ENCODE measurements around the gene CCDC86.

Gene CCDC86

DNA sequence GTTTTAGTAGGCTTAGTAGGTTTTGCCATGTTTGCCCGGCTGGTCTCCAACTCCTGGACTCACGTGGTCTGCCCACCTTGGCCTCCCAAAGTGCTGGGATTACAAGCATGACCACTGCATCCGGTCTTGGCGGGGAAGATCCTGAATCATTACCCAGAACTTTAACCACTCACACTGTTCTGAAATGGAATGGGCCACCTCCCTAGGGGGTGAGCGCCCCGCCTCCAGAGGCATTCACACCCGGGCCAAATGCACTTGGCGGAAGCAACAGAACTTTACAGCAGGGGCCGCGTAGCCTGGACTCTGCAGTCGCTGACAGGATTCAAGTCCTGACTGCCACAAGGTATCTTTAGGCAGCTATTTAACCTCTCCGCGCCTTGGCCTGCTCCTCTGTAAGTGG lies 5.4 kb downstream of the CCDC86 start:
- Histone ChIP-seq H2BK15ac (ENCODE audit: low read depth, poor library complexity, severe bottlenecking) (peak overlapping the region; percentile 7), H3K36me3 (ENCODE audit: control insufficient read depth in 1 of 2, insufficient read depth in 2 of 2, low read depth in 1 of 2, low read length in 2 of 2) (peaks cover 46 to 58% of the 10 kb centered on the region in 2 experiments), H3K4me3 (ENCODE audit: insufficient read depth in 1 of 2, low read depth in 1 of 2, low read length in 2 of 2) (no peak overlapping the region), H2BK5ac (ENCODE audit: low read depth, low read length, poor library complexity, severe bottlenecking) (no peak overlapping the region), H3K23ac (ENCODE audit: low read length in 2 of 2) (no peak overlapping the region), H4K91ac (ENCODE audit: low read length) (no peak overlapping the region), H2AK5ac (ENCODE audit: low read length, severe bottlenecking) (no peak overlapping the region), H3K18ac (ENCODE audit: low read depth in 1 of 2, low read length in 2 of 2) (no peak overlapping the region), H3K4ac (ENCODE audit: low read depth in 1 of 2, low read length in 2 of 2) (no peak overlapping the region), H3K9me3 (ENCODE audit: control insufficient read depth, low read length) (no peaks in the 10 kb centered on the region), H3K27me3 (ENCODE audit: control insufficient read depth in 1 of 2, insufficient read depth in 1 of 2, low read length in 2 of 2) (no peaks in the 10 kb centered on the region), H2AFZ (ENCODE audit: low read depth, low read length) (no peak overlapping the region), H3K4me2 (ENCODE audit: low read length, poor library complexity, severe bottlenecking) (no peak overlapping the region), H2BK120ac (ENCODE audit: low read depth, low read length) (no peak overlapping the region), H3K4me1 (ENCODE audit: control insufficient read depth, insufficient read depth, low read depth, low read length) (peaks cover 24% of the 10 kb centered on the region), H3K79me1 (replicated peaks; ENCODE audit: low read length, poor library complexity, severe bottlenecking) (peaks cover 26% of the 10 kb centered on the region), H3K14ac (ENCODE audit: low read length in 2 of 2) (no peak overlapping the region), H4K8ac (ENCODE audit: low read length) (no peak overlapping the region), H3K27ac (ENCODE audit: low read length, poor library complexity, severe bottlenecking) (no peak overlapping the region), H3K9ac (ENCODE audit: low read length) (no peak overlapping the region), H2BK12ac (ENCODE audit: low read length in 2 of 2) (no peak overlapping the region)
- WGBS: 75% methylated on average over 13 of the region's 13 CpGs
- DNase-seq: no peak

GRCh38 chr11:60847896-60848295 lies 6.0 kb downstream of the CCDC86 start:
- Histone ChIP-seq H3K23ac (ENCODE audit: low read length in 2 of 2) (no peak overlapping the region), H2BK5ac (ENCODE audit: low read depth, low read length, poor library complexity, severe bottlenecking) (no peak overlapping the region), H3K4me1 (ENCODE audit: control insufficient read depth, insufficient read depth, low read depth, low read length) (peaks cover 24% of the 10 kb centered on the region), H3K18ac (ENCODE audit: low read depth in 1 of 2, low read length in 2 of 2) (no peak overlapping the region), H2AFZ (ENCODE audit: low read depth, low read length) (no peak overlapping the region), H3K27me3 (ENCODE audit: control insufficient read depth in 1 of 2, insufficient read depth in 1 of 2, low read length in 2 of 2) (no peaks in the 10 kb centered on the region), H2BK120ac (ENCODE audit: low read depth, low read length) (no peak overlapping the region), H3K14ac (ENCODE audit: low read length in 2 of 2) (no peak overlapping the region), H3K79me1 (replicated peaks; ENCODE audit: low read length, poor library complexity, severe bottlenecking) (peaks cover 26% of the 10 kb centered on the region), H3K4me2 (ENCODE audit: low read length, poor library complexity, severe bottlenecking) (no peak overlapping the region), H3K9ac (ENCODE audit: low read length) (no peak overlapping the region), H3K27ac (ENCODE audit: low read length, poor library complexity, severe bottlenecking) (no peak overlapping the region), H3K9me3 (ENCODE audit: control insufficient read depth, low read length) (no peaks in the 10 kb centered on the region), H3K4me3 (ENCODE audit: insufficient read depth in 1 of 2, low read depth in 1 of 2, low read length in 2 of 2) (no peak overlapping the region), H4K91ac (ENCODE audit: low read length) (no peak overlapping the region), H3K4ac (ENCODE audit: low read depth in 1 of 2, low read length in 2 of 2) (no peak overlapping the region), H3K36me3 (ENCODE audit: control insufficient read depth in 1 of 2, insufficient read depth in 2 of 2, low read depth in 1 of 2, low read length in 2 of 2) (peaks cover 46 to 64% of the 10 kb centered on the region in 2 experiments), H2BK15ac (ENCODE audit: low read depth, poor library complexity, severe bottlenecking) (no peak overlapping the region), H2AK5ac (ENCODE audit: low read length, severe bottlenecking) (no peak overlapping the region), H2BK12ac (ENCODE audit: low read length in 2 of 2) (no peak overlapping the region), H4K8ac (ENCODE audit: low read length) (no peak overlapping the region)
- DNase-seq: no peak
- WGBS: 93% methylated on average over 12 of the region's 12 CpGs

DNA sequence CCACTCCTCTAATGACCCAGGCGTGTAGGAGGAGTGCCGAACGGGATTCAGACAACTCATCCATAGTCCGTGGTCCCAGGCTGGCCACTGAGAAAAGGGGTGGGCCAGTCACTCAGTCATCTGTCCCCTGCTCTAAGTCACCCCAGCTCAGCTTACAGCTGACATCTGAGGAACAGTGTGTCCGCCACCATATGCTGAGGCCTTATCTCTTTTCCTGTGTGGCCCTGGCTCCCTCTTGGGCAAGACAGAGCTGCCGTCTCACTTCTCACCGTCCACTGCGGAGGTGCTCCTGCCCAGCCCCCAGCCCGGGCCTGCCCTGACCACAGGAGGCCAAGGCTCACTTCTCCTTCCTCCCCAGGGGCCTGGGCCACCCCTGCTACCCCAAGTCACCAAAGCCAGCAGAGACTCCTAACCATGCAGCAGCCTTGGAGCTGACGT lies 6.8 kb downstream of the CCDC86 start:
- Histone ChIP-seq H4K8ac (ENCODE audit: low read length) (no peak overlapping the region), H3K9me3 (ENCODE audit: control insufficient read depth, low read length) (no peaks in the 10 kb centered on the region), H2AK5ac (ENCODE audit: low read length, severe bottlenecking) (no peak overlapping the region), H2BK120ac (ENCODE audit: low read depth, low read length) (no peak overlapping the region), H2BK12ac (ENCODE audit: low read length in 2 of 2) (no peak overlapping the region), H3K36me3 (ENCODE audit: control insufficient read depth in 1 of 2, insufficient read depth in 2 of 2, low read depth in 1 of 2, low read length in 2 of 2) (peaks cover 52 to 71% of the 10 kb centered on the region in 2 experiments), H3K79me1 (replicated peaks; ENCODE audit: low read length, poor library complexity, severe bottlenecking) (peaks cover 26% of the 10 kb centered on the region), H2BK5ac (ENCODE audit: low read depth, low read length, poor library complexity, severe bottlenecking) (no peak overlapping the region), H4K91ac (ENCODE audit: low read length) (no peak overlapping the region), H3K14ac (ENCODE audit: low read length in 2 of 2) (no peak overlapping the region), H2AFZ (ENCODE audit: low read depth, low read length) (no peak overlapping the region), H3K27ac (ENCODE audit: low read length, poor library complexity, severe bottlenecking) (no peak overlapping the region), H3K18ac (ENCODE audit: low read depth in 1 of 2, low read length in 2 of 2) (no peak overlapping the region), H3K4me3 (ENCODE audit: insufficient read depth in 1 of 2, low read depth in 1 of 2, low read length in 2 of 2) (no peak overlapping the region), H3K4me2 (ENCODE audit: low read length, poor library complexity, severe bottlenecking) (no peak overlapping the region), H3K4ac (ENCODE audit: low read depth in 1 of 2, low read length in 2 of 2) (no peak overlapping the region), H2BK15ac (ENCODE audit: low read depth, poor library complexity, severe bottlenecking) (no peak overlapping the region), H3K23ac (ENCODE audit: low read length in 2 of 2) (no peak overlapping the region), H3K27me3 (ENCODE audit: control insufficient read depth in 1 of 2, insufficient read depth in 1 of 2, low read length in 2 of 2) (no peaks in the 10 kb centered on the region), H3K4me1 (ENCODE audit: control insufficient read depth, insufficient read depth, low read depth, low read length) (peaks cover 23% of the 10 kb centered on the region), H3K9ac (ENCODE audit: low read length) (no peak overlapping the region)
- no peak for DNase-seq
- 93% methylated on average over 10 of the region's 10 CpGs for WGBS

- no peak overlapping the region for H2AFZ ChIP-seq (ENCODE audit: low read depth, low read length)
- H3K18ac ChIP-seq (ENCODE audit: low read depth in 1 of 2, low read length in 2 of 2): no peak overlapping the region
- DNase-seq: no peak
- no peak overlapping the region for H3K9ac ChIP-seq (ENCODE audit: low read length)
- peaks cover 26% of the 10 kb centered on the region for H3K79me1 ChIP-seq (replicated peaks; ENCODE audit: low read length, poor library complexity, severe bottlenecking)
- no peaks in the 10 kb centered on the region for H3K27me3 ChIP-seq (ENCODE audit: control insufficient read depth in 1 of 2, insufficient read depth in 1 of 2, low read length in 2 of 2)
- H3K4me2 ChIP-seq (ENCODE audit: low read length, poor library complexity, severe bottlenecking): no peak overlapping the region
- H3K14ac ChIP-seq (ENCODE audit: low read length in 2 of 2): no peak overlapping the region
- H3K27ac ChIP-seq (ENCODE audit: low read length, poor library complexity, severe bottlenecking): no peak overlapping the region
- no peak overlapping the region for H2AK5ac ChIP-seq (ENCODE audit: low read length, severe bottlenecking)
- H3K4ac ChIP-seq (ENCODE audit: low read depth in 1 of 2, low read length in 2 of 2): no peak overlapping the region
- H4K91ac ChIP-seq (ENCODE audit: low read length): no peak overlapping the region
- no peak overlapping the region for H2BK15ac ChIP-seq (ENCODE audit: low read depth, poor library complexity, severe bottlenecking)
- 93% methylated on average over 29 of the region's 29 CpGs for WGBS
- no peak overlapping the region for H3K4me3 ChIP-seq (ENCODE audit: insufficient read depth in 1 of 2, low read depth in 1 of 2, low read length in 2 of 2)
- no peak overlapping the region for H2BK120ac ChIP-seq (ENCODE audit: low read depth, low read length)
- H3K4me1 ChIP-seq (ENCODE audit: control insufficient read depth, insufficient read depth, low read depth, low read length): peaks cover 15% of the 10 kb centered on the region
- no peak overlapping the region for H2BK5ac ChIP-seq (ENCODE audit: low read depth, low read length, poor library complexity, severe bottlenecking)
- no peaks in the 10 kb centered on the region for H3K9me3 ChIP-seq (ENCODE audit: control insufficient read depth, low read length)
- H4K8ac ChIP-seq (ENCODE audit: low read length): no peak overlapping the region
- no peak overlapping the region for H3K23ac ChIP-seq (ENCODE audit: low read length in 2 of 2)
- H3K36me3 ChIP-seq (ENCODE audit: control insufficient read depth in 1 of 2, insufficient read depth in 2 of 2, low read depth in 1 of 2, low read length in 2 of 2): peaks cover 52 to 71% of the 10 kb centered on the region in 2 experiments
- no peak overlapping the region for H2BK12ac ChIP-seq (ENCODE audit: low read length in 2 of 2)
These were observed 8.0 kb downstream of the CCDC86 start for GRCh38 chr11:60849641-60850520.

All from mesenchymal stem cell (in vitro differentiated cells and primary cell).